HCT116 (cell line): ENCODE results near the gene ROGDI. TPM values are rescaled to one million over a fixed set of nuclear protein-coding genes. Genes with fewer than 3 reads are reported as not detected.

Experiments
- ATAC-seq: fragments of 200-7000 bp; cut with Tn5 transposase; 2 replicates; pipeline ENCODE4 v1.9.1; 2020; ENCODE audit warnings: mild to moderate bottlenecking, moderate library complexity
- BruUV-seq: library from RNA; stranded (reverse); fragments of 400-500 nt; replicated peaks from 2 replicates; lab custom pipeline; 2021; lab: Mats Ljungman, UMichigan
- CTCF ChIA-PET: fragments of 300-600 bp; sonication (Branson Sonifier 250); formaldehyde crosslinking; loops from one replicate; lab custom pipeline; 2021; ENCODE audit warnings: antibody characterized with exemption; lab: Charles Lee
- POLR2A ChIA-PET: fragments of 300-600, 350-600 bp; sonication (Branson Sonifier 250); formaldehyde crosslinking; loops from one replicate; lab custom pipeline; 2021; ENCODE audit warnings: antibody characterized with exemption; lab: Charles Lee
- RAD21 ChIA-PET, 2 experiments: fragments of 300-600 bp; sonication (Branson Sonifier 250); formaldehyde crosslinking; loops; one replicate each; lab custom pipeline; 2023; ENCODE audit warnings: low total read pairs in 2 of 2; ENCODE audit not compliant: uncharacterized antibody in 2 of 2, unreplicated experiment in 2 of 2, low non-redundant PET in 1 of 2; lab: Charles Lee
- DNase-seq: peaks from one replicate; pipeline ENCODE4 v3.0.0-alpha.2; 2010; ENCODE audit warnings: low read depth, low spot score
- H2AFZ ChIP-seq: fragments of 200-600 bp; shearing (Covaris generic), sonication (generic); 2 replicates; pipeline ENCODE4 v1.6.1; 2017; ENCODE audit warnings: low read depth, mixed run types, mixed read lengths, antibody characterized with exemption, low read length; ENCODE audit not compliant: poor library complexity, severe bottlenecking
- H3K27ac ChIP-seq: 2 replicates; pipeline ENCODE4 v1.5.1; 2012; ENCODE audit warnings: low read depth, low read length
- H3K27me3 ChIP-seq: fragments of 200-600 bp; sonication (generic); 2 replicates; pipeline ENCODE4 v1.6.1; 2016; ENCODE audit warnings: mixed run types, low read length, mixed read lengths; ENCODE audit not compliant: insufficient read depth
- H3K36me3 ChIP-seq, 2 experiments: fragments of 200-500 bp in 1 of 2; fragments of 200-600 bp in 1 of 2; sonication (Bioruptor generic) in 1 of 2; sonication (generic) in 1 of 2; 2 replicates each; pipeline versions ENCODE4 v1.5.1 to v1.6.1; 2014 to 2016; ENCODE audit warnings: low read length in 2 of 2, inconsistent platforms in 1 of 2, mixed read lengths in 1 of 2, mixed run types in 1 of 2; ENCODE audit not compliant: insufficient read depth in 2 of 2, control insufficient read depth in 1 of 2
- H3K4me1 ChIP-seq, 2 experiments: fragments of 200-600 bp in 1 of 2; sonication (generic) in 1 of 2; 2 replicates each; pipeline versions ENCODE4 v1.5.1 to v1.6.1; 2012 to 2017; ENCODE audit warnings: low read length in 2 of 2, inconsistent platforms in 1 of 2, mild to moderate bottlenecking in 1 of 2, mixed read lengths in 1 of 2, mixed run types in 1 of 2, moderate library complexity in 1 of 2; ENCODE audit not compliant: insufficient read depth in 2 of 2, control insufficient read depth in 1 of 2
- H3K4me2 ChIP-seq: fragments of 200-600 bp; sonication (generic); 2 replicates; pipeline ENCODE4 v1.6.1; 2017; ENCODE audit warnings: mixed run types, low read length, mixed read lengths
- H3K4me3 ChIP-seq, 2 experiments: fragments of 200-600 bp in 1 of 2; sonication (generic) in 1 of 2; replicated peaks in 1 of 2; 2 replicates each; pipeline ENCODE4 v1.5.1; 2011 to 2016; ENCODE audit warnings: low read length in 2 of 2, control low read depth in 1 of 2, low read depth in 1 of 2, mild to moderate bottlenecking in 1 of 2, mixed read lengths in 1 of 2, mixed run types in 1 of 2
- H3K79me2 ChIP-seq: fragments of 200-600 bp; sonication (generic); 2 replicates; pipeline ENCODE4 v1.6.1; 2017; ENCODE audit warnings: mild to moderate bottlenecking, mixed run types, low read length, moderate library complexity, mixed read lengths; ENCODE audit not compliant: insufficient read depth
- H3K9ac ChIP-seq: fragments of 200-600 bp; sonication (generic); 2 replicates; pipeline ENCODE4 v1.6.1; 2016; ENCODE audit warnings: low read length, mixed read lengths
- H3K9me2 ChIP-seq: fragments of 200-600 bp; sonication (generic), shearing (Covaris generic); 2 replicates; pipeline ENCODE4 v1.6.1; 2017; ENCODE audit warnings: mixed run types, mild to moderate bottlenecking, moderate library complexity; ENCODE audit not compliant: insufficient read depth
- H3K9me3 ChIP-seq, 2 experiments: fragments of 200-500 bp in 1 of 2; fragments of 200-600 bp in 1 of 2; sonication (Bioruptor generic) in 1 of 2; sonication (generic) in 1 of 2; 2 replicates each; pipeline ENCODE4 v1.6.1; 2014 to 2017; ENCODE audit warnings: low read length in 2 of 2, mixed read lengths in 2 of 2, inconsistent platforms in 1 of 2, low read depth in 1 of 2, mild to moderate bottlenecking in 1 of 2, mixed run types in 1 of 2, moderate library complexity in 1 of 2; ENCODE audit not compliant: control insufficient read depth in 1 of 2, insufficient read depth in 1 of 2
- H4K20me1 ChIP-seq: fragments of 200-600 bp; sonication (generic), shearing (Covaris generic); 2 replicates; pipeline ENCODE4 v1.6.1; 2017; ENCODE audit warnings: mixed run types, mild to moderate bottlenecking, moderate library complexity; ENCODE audit not compliant: insufficient read depth
- CBX3 ChIP-seq: IDR thresholded peaks from 2 replicates; pipeline ENCODE4 v1.6.1; 2012; ENCODE audit warnings: low read depth
- ELF1 ChIP-seq: IDR thresholded peaks from 2 replicates; pipeline ENCODE4 v1.6.1; 2012; ENCODE audit warnings: low read depth, borderline replicate concordance
- EZH2 ChIP-seq: fragments of 200-600 bp; sonication (generic); IDR thresholded peaks from 2 replicates; pipeline ENCODE4 v1.6.1; 2017; ENCODE audit warnings: antibody characterized with exemption, mixed run types
- EZH2phosphoT487 ChIP-seq: fragments of 200-600 bp; IDR thresholded peaks from 2 replicates; pipeline ENCODE4 v1.6.1; 2018; ENCODE audit warnings: antibody characterized with exemption, borderline replicate concordance
- FOSL1 ChIP-seq: IDR thresholded peaks from 2 replicates; pipeline ENCODE4 v1.6.1; 2012; ENCODE audit warnings: low read depth
- JUND ChIP-seq: IDR thresholded peaks from 2 replicates; pipeline ENCODE4 v1.6.1; 2012
- POLR2A ChIP-seq: IDR thresholded peaks from 2 replicates; pipeline ENCODE4 v1.7.0; 2011; ENCODE audit warnings: borderline replicate concordance; ENCODE audit not compliant: insufficient read depth, insufficient read length; ENCODE audit errors: extremely low read depth
- SIN3A ChIP-seq: IDR thresholded peaks from 2 replicates; pipeline ENCODE4 v1.6.1; 2012; ENCODE audit warnings: low read depth
- SP1 ChIP-seq: IDR thresholded peaks from 2 replicates; pipeline ENCODE4 v1.6.1; 2012; ENCODE audit warnings: low read depth
- TCF7L2 ChIP-seq: IDR thresholded peaks from 2 replicates; pipeline ENCODE4 v1.7.0; 2011; ENCODE audit warnings: borderline replicate concordance, inconsistent platforms; ENCODE audit not compliant: insufficient read depth, insufficient read length; ENCODE audit errors: extremely low read depth
- ZNF274 ChIP-seq: fragments of 200-500 bp; sonication (Bioruptor generic); IDR thresholded peaks from 2 replicates; pipeline ENCODE4 v1.6.1; 2014; ENCODE audit warnings: mild to moderate bottlenecking, low read depth, low read length, inconsistent platforms
- intact Hi-C: fragments of 100-400 bp; cut with micrococcal nuclease; formaldehyde crosslinking; loops from 2 replicates; pipeline ENCODE4 v1.10.0; 2022
- total RNA-seq: library from RNA; stranded (reverse); gene quantifications from one replicate; pipeline ENCODE4 v1.2.1, GENCODE V29; 2021; ENCODE audit not compliant: unreplicated experiment
- TF ChIP-seq, protein P1 (sequence below): IDR thresholded peaks from 2 replicates; pipeline ENCODE4 v1.6.1; 2012; ENCODE audit warnings: low read depth
- TF ChIP-seq, protein P2 (sequence below): IDR thresholded peaks from 2 replicates; pipeline ENCODE4 v1.6.1; 2011; ENCODE audit warnings: mild to moderate bottlenecking, low read length, moderate library complexity; ENCODE audit not compliant: insufficient replicate concordance; ENCODE audit errors: extremely low read depth
- TF ChIP-seq, protein P3 (sequence below): IDR thresholded peaks from 2 replicates; pipeline ENCODE4 v1.6.1; 2012

Gene ROGDI
- total RNA-seq, 1 experiment from 2014 or later, result 20.1 TPM

DNA sequence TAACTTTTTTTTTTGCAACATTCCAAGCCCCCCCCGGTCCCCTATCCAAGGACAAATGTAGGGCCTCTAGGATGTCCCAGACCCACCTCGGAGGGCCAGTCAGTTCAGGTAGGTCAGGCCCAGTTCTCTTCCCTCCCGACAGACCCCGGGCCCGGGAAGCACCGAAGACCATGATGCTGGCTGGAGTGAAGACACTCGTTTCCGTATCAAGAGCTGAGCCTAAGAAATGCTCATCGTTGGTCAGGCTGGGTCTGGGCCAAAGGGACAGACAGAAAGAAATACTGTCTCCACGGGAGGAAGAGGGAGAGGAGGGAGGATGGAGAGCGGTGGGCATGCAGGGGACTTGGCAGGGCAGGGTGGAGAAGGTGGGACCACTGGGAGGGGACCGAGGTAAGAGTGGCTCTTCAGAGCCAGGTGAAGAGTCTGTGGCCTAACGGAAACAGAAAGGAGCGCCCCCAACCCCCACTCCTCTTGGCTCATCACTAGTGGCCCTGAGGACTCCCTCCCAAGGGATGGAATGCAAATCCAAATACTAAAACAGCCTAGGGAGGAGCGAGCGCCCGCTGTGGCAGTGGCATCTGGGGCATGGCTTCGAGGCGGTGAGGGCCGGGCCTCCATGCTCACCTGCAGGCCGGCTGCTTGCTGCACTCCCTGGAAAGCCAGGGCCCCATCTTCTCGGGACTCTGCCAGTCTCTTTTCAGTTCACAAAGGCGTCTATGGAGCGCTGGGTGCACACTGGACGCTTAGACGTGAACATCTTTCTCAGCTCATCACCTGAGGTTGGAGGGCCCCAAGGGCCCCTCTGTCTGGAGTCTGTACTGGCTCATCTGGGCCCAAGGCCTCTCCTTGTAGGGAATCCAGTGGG lies 1.7 kb upstream of the ROGDI start:
- H4K20me1 ChIP-seq, result no peaks in the 10 kb centered on the region
- ChIA-PET POLR2A (no interaction called here), RAD21 (interaction anchor here in 1 of 2 experiments (1.5 kb wide), 1 partner anchor 35 kb away, joined by 3 read pairs; no protein-coding TSS in a partner anchor), CTCF (no interaction called here)
- peaks cover 13 to 20% of the 10 kb centered on the region in 2 experiments for H3K4me1 ChIP-seq
- BruUV-seq, result TSS peak; percentile 67
- H3K9me2 ChIP-seq, result no peaks in the 10 kb centered on the region
- DNase-seq (no peak), ATAC-seq (no peak)
- H3K9ac ChIP-seq, result no peak overlapping the region
- no peak overlapping the region for H2AFZ ChIP-seq
- H3K4me3 ChIP-seq, result no peak overlapping the region
- H3K79me2 ChIP-seq, result no peaks in the 10 kb centered on the region
- no peaks in the 10 kb centered on the region for H3K9me3 ChIP-seq
- no peaks in the 10 kb centered on the region for H3K27me3 ChIP-seq
- TF ChIP-seq FOSL1, result no peak
- TF ChIP-seq EZH2phosphoT487, result no peak
- TF ChIP-seq, protein P1, sequence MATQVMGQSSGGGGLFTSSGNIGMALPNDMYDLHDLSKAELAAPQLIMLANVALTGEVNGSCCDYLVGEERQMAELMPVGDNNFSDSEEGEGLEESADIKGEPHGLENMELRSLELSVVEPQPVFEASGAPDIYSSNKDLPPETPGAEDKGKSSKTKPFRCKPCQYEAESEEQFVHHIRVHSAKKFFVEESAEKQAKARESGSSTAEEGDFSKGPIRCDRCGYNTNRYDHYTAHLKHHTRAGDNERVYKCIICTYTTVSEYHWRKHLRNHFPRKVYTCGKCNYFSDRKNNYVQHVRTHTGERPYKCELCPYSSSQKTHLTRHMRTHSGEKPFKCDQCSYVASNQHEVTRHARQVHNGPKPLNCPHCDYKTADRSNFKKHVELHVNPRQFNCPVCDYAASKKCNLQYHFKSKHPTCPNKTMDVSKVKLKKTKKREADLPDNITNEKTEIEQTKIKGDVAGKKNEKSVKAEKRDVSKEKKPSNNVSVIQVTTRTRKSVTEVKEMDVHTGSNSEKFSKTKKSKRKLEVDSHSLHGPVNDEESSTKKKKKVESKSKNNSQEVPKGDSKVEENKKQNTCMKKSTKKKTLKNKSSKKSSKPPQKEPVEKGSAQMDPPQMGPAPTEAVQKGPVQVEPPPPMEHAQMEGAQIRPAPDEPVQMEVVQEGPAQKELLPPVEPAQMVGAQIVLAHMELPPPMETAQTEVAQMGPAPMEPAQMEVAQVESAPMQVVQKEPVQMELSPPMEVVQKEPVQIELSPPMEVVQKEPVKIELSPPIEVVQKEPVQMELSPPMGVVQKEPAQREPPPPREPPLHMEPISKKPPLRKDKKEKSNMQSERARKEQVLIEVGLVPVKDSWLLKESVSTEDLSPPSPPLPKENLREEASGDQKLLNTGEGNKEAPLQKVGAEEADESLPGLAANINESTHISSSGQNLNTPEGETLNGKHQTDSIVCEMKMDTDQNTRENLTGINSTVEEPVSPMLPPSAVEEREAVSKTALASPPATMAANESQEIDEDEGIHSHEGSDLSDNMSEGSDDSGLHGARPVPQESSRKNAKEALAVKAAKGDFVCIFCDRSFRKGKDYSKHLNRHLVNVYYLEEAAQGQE, result no peak
- TF ChIP-seq, protein P2, sequence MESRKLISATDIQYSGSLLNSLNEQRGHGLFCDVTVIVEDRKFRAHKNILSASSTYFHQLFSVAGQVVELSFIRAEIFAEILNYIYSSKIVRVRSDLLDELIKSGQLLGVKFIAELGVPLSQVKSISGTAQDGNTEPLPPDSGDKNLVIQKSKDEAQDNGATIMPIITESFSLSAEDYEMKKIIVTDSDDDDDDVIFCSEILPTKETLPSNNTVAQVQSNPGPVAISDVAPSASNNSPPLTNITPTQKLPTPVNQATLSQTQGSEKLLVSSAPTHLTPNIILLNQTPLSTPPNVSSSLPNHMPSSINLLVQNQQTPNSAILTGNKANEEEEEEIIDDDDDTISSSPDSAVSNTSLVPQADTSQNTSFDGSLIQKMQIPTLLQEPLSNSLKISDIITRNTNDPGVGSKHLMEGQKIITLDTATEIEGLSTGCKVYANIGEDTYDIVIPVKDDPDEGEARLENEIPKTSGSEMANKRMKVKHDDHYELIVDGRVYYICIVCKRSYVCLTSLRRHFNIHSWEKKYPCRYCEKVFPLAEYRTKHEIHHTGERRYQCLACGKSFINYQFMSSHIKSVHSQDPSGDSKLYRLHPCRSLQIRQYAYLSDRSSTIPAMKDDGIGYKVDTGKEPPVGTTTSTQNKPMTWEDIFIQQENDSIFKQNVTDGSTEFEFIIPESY, result no peak
- TF ChIP-seq ZNF274, result no peak
- TF ChIP-seq SP1, result no peak
- no peak for TF ChIP-seq ELF1
- TF ChIP-seq, protein P3, sequence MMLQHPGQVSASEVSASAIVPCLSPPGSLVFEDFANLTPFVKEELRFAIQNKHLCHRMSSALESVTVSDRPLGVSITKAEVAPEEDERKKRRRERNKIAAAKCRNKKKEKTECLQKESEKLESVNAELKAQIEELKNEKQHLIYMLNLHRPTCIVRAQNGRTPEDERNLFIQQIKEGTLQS, result no peak
- TF ChIP-seq POLR2A, result no peak
- no peak for TF ChIP-seq EZH2
- no peak for TF ChIP-seq SIN3A
- no peak for TF ChIP-seq TCF7L2
- TF ChIP-seq JUND, result no peak
- TF ChIP-seq CBX3, result no peak
- peak overlapping the region; percentile 26; the same call in 1 of the 2 replicates for H3K27ac ChIP-seq
- no peak overlapping the region for H3K4me2 ChIP-seq
- H3K36me3 ChIP-seq, result peaks cover 17 to 18% of the 10 kb centered on the region in 2 experiments; a peak in 3 of 4 replicates
- intact Hi-C loops, result no loop called here
